CD4-positive, alpha-beta T cell treated with Interleukin-15 for 4 hours (primary cell): ENCODE data around the gene MAP6.
"Not testable (repeated sequence)": the region's sequence is repeated elsewhere in the genome, so short reads cannot be mapped to it uniquely, and the experiment has no call there.

Experiments
- DNase-seq: peaks from one replicate; pipeline ENCODE4 v3.0.0-alpha.2; 2020; ENCODE audit warnings: low spot score

Gene MAP6

GRCh38 chr11:75591966-75592365 is 76.9 kb downstream of the MAP6 start:
- no peak for DNase-seq

- DNase-seq, result no peak
These were observed 77.5 kb downstream of the MAP6 start for GRCh38 chr11:75591371-75591770.

- no peak for DNase-seq
These were observed 78.9 kb downstream of the MAP6 start for GRCh38 chr11:75589933-75590332.

- no peak for DNase-seq
These were observed 79.8 kb downstream of the MAP6 start for GRCh38 chr11:75589051-75589450.

- DNase-seq, result no peak
These were observed 80.8 kb downstream of the MAP6 start for GRCh38 chr11:75588051-75588481.

- no peak for DNase-seq
These were observed 82.4 kb downstream of the MAP6 start for GRCh38 chr11:75586395-75586794.

GRCh38 chr11:75585293-75585670 is 83.6 kb downstream of the MAP6 start:
- no peak for DNase-seq

- DNase-seq, result not testable (repeated sequence)
These were observed 84.1 kb downstream of the MAP6 start for GRCh38 chr11:75584659-75585292.

GRCh38 chr11:75583718-75584658 is 84.8 kb downstream of the MAP6 start:
- no peak for DNase-seq

GRCh38 chr11:75582895-75583717 is 85.7 kb downstream of the MAP6 start:
- DNase-seq, result peak; percentile 21

- DNase-seq, result peak; percentile 1
These were observed 86.3 kb downstream of the MAP6 start for GRCh38 chr11:75582506-75582894.

GRCh38 chr11:75579841-75580240 is 89.0 kb downstream of the MAP6 start:
- DNase-seq, result no peak

- no peak for DNase-seq
These were observed 89.9 kb downstream of the MAP6 start for GRCh38 chr11:75578977-75579376.

GRCh38 chr11:75577207-75577606 is 91.6 kb downstream of the MAP6 start:
- peak; percentile 42 for DNase-seq

- DNase-seq, result no peak
These were observed 92.3 kb downstream of the MAP6 start for GRCh38 chr11:75576499-75576918.

- DNase-seq, result no peak
These were observed 92.8 kb downstream of the MAP6 start for GRCh38 chr11:75576017-75576416.

GRCh38 chr11:75574698-75575602 is 93.9 kb downstream of the MAP6 start:
- no peak for DNase-seq

GRCh38 chr11:75572744-75573143 is 96.1 kb downstream of the MAP6 start:
- no peak for DNase-seq

- DNase-seq, result no peak
These were observed 97.2 kb downstream of the MAP6 start for GRCh38 chr11:75571625-75572024.

GRCh38 chr11:75570559-75571139 is 98.2 kb downstream of the MAP6 start:
- DNase-seq, result no peak

- no peak for DNase-seq
These were observed 100.1 kb downstream of the MAP6 start for GRCh38 chr11:75568616-75569219.
